K562 (cell line): Measurements from ENCODE around the gene ZBTB46.

Experiments
- NFRKB ChIP-seq: fragments of 450-650 bp; IDR thresholded peaks from 2 replicates; pipeline ENCODE4 v1.6.1; 2016; ENCODE audit warnings: low read depth
- NR1H2 ChIP-seq: sonication (generic); formaldehyde crosslinking; IDR thresholded peaks from 2 replicates; pipeline ENCODE4 v1.4.0; 2020; ENCODE audit warnings: mild to moderate bottlenecking, missing genetic modification reagents
- TCF3 ChIP-seq: sonication (generic); formaldehyde crosslinking; IDR thresholded peaks from 2 replicates; pipeline ENCODE4 v1.4.0; 2020; ENCODE audit warnings: mild to moderate bottlenecking, missing genetic modification reagents
- ZNF23 ChIP-seq: fragments of 250-450 bp; sonication (Bioruptor Pico); IDR thresholded peaks from 2 replicates; pipeline ENCODE4 v1.4.0; 2020; ENCODE audit warnings: mild to moderate bottlenecking
- ZNF57 ChIP-seq: fragments of 450-650 bp; formaldehyde crosslinking; IDR thresholded peaks from 2 replicates; pipeline ENCODE4 v1.4.0; 2020; ENCODE audit warnings: mild to moderate bottlenecking, moderate library complexity
- TF ChIP-seq, protein P1 (sequence below): sonication (generic); formaldehyde crosslinking; IDR thresholded peaks from 2 replicates; pipeline ENCODE4 v1.8.0; 2022; ENCODE audit warnings: mild to moderate bottlenecking, missing genetic modification reagents

DNA sequence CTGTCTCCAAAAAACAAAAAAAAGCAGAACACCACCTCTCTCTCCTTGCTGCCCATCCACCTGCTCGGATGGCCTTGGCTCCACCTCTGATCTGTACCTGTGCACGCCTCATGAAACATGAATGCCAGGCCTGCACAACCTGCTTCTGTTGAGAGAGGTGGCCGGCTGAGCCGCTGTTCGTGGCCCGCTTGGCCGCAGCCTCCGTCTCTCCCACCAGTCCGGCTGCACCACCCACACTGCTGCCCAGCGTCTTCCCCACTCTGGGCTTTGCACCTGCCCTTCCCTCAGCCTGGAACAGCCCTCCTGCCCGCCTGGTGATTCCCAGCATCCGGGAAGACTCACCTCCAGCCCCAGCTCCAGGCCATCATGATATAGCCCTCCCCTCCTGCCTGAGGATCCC, 12.2 kb upstream of the ZBTB46 start:
- TF ChIP-seq NR1H2 (CRISPR knock-in tag), result no peak
- TF ChIP-seq, protein P1, sequence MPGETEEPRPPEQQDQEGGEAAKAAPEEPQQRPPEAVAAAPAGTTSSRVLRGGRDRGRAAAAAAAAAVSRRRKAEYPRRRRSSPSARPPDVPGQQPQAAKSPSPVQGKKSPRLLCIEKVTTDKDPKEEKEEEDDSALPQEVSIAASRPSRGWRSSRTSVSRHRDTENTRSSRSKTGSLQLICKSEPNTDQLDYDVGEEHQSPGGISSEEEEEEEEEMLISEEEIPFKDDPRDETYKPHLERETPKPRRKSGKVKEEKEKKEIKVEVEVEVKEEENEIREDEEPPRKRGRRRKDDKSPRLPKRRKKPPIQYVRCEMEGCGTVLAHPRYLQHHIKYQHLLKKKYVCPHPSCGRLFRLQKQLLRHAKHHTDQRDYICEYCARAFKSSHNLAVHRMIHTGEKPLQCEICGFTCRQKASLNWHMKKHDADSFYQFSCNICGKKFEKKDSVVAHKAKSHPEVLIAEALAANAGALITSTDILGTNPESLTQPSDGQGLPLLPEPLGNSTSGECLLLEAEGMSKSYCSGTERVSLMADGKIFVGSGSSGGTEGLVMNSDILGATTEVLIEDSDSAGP (CRISPR knock-in tag), result no peak
- no peak for TF ChIP-seq TCF3 (CRISPR knock-in tag)
- no peak for TF ChIP-seq ZNF23 (CRISPR knock-in tag)
- TF ChIP-seq NFRKB, result no peak
- no peak for TF ChIP-seq ZNF57 (CRISPR knock-in tag)
